ENCODE results near the gene OSGIN1. TPM values are rescaled to one million over a fixed set of nuclear protein-coding genes. Genes with fewer than 3 reads are reported as not detected.

The OSGIN1 gene
- total RNA-seq, 2 experiments from 2014 or later = 2.1 to 2.6 TPM

GRCh38 chr16:83990492-83990891 is 37.5 kb downstream of the OSGIN1 start:
- ChIA-PET POLR2A (no interaction called here), CTCF (no interaction called here)
- H3K27me3 ChIP-seq (ENCODE audit: control insufficient read depth in 1 of 2, insufficient read depth in 2 of 2, low read length in 2 of 2) = peaks cover 7 to 22% of the 10 kb centered on the region in 2 experiments
- Mint-ChIP-seq H3K4me3 (no peak overlapping the region), H3K9me3 (no peaks in the 10 kb centered on the region), H3K27me3 (peaks cover 56% of the 10 kb centered on the region), H3K27ac (no peak overlapping the region), H3K4me1 (ENCODE audit: low read depth) (no peaks in the 10 kb centered on the region), H3K36me3 (ENCODE audit: low read depth) (no peaks in the 10 kb centered on the region)
- ATAC-seq (ENCODE audit: poor library complexity) (no peak), DNase-seq (no peak)
- no peak overlapping the region for H3K27ac ChIP-seq (ENCODE audit: low read depth in 1 of 2, low read length in 2 of 2)
- no peak overlapping the region for H3K4me3 ChIP-seq (ENCODE audit: low read length)
- H3K36me3 ChIP-seq (ENCODE audit: insufficient read depth, low read length) = no peaks in the 10 kb centered on the region
- intact Hi-C loops (cut with DNase I, micrococcal nuclease) = no loop called here
- H3K4me1 ChIP-seq (ENCODE audit: insufficient read depth, low read length) = no peaks in the 10 kb centered on the region
- TF ChIP-seq, protein P1, sequence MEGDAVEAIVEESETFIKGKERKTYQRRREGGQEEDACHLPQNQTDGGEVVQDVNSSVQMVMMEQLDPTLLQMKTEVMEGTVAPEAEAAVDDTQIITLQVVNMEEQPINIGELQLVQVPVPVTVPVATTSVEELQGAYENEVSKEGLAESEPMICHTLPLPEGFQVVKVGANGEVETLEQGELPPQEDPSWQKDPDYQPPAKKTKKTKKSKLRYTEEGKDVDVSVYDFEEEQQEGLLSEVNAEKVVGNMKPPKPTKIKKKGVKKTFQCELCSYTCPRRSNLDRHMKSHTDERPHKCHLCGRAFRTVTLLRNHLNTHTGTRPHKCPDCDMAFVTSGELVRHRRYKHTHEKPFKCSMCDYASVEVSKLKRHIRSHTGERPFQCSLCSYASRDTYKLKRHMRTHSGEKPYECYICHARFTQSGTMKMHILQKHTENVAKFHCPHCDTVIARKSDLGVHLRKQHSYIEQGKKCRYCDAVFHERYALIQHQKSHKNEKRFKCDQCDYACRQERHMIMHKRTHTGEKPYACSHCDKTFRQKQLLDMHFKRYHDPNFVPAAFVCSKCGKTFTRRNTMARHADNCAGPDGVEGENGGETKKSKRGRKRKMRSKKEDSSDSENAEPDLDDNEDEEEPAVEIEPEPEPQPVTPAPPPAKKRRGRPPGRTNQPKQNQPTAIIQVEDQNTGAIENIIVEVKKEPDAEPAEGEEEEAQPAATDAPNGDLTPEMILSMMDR (IDR thresholded peaks at IDR 0.05) = no peak
- H3K9me3 ChIP-seq (ENCODE audit: control insufficient read depth in 1 of 2, insufficient read depth in 1 of 2, low read length in 2 of 2) = peaks cover 0 to 4% of the 10 kb centered on the region in 2 experiments

DNA sequence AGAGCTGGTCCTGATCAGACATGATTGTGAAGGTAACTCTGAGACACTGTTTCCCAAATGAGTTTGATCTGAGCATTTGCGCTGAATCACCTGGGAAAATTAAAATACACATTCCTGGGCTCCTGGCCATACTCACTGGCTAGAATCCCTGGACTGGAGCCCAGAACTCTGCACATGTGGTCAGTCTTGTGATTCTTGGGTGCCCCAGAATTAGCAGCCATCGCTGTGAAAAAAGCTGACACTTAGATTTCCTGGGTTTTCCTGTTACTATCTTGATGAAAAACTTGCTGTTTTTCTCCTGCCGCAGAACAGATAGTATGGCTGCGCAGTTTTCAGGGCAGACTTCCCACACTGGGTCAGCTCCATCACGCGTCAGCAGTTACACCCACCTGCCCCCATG is 39.6 kb downstream of the OSGIN1 start:
- Histone ChIP-seq H3K27ac (ENCODE audit: low read depth in 1 of 2, low read length in 2 of 2) (no peak overlapping the region), H3K27me3 (ENCODE audit: control insufficient read depth in 1 of 2, insufficient read depth in 2 of 2, low read length in 2 of 2) (peaks cover 7 to 32% of the 10 kb centered on the region in 2 experiments), H3K4me1 (ENCODE audit: insufficient read depth, low read length) (no peaks in the 10 kb centered on the region), H3K9me3 (ENCODE audit: control insufficient read depth in 1 of 2, insufficient read depth in 1 of 2, low read length in 2 of 2) (peaks cover 0 to 15% of the 10 kb centered on the region in 2 experiments), H3K36me3 (ENCODE audit: insufficient read depth, low read length) (no peaks in the 10 kb centered on the region), H3K4me3 (ENCODE audit: low read length) (no peak overlapping the region)
- intact Hi-C loops (cut with DNase I, micrococcal nuclease) = no loop called here
- Mint-ChIP-seq H3K36me3 (ENCODE audit: low read depth) (no peaks in the 10 kb centered on the region), H3K4me3 (no peak overlapping the region), H3K27me3 (peaks cover 57% of the 10 kb centered on the region), H3K4me1 (ENCODE audit: low read depth) (no peaks in the 10 kb centered on the region), H3K27ac (no peak overlapping the region), H3K9me3 (no peaks in the 10 kb centered on the region)
- TF ChIP-seq, protein P1 (IDR thresholded peaks at IDR 0.05) = no peak
- DNase-seq (no peak), ATAC-seq (ENCODE audit: poor library complexity) (no peak)
- POLR2A ChIA-PET = no interaction called here
- CTCF ChIA-PET = no interaction called here

- no peak overlapping the region for H3K4me3 Mint-ChIP-seq
- TF ChIP-seq, protein P1 (IDR thresholded peaks at IDR 0.05) = no peak
- H3K9me3 ChIP-seq (ENCODE audit: control insufficient read depth in 1 of 2, insufficient read depth in 1 of 2, low read length in 2 of 2) = peaks cover 0 to 19% of the 10 kb centered on the region in 2 experiments
- no peaks in the 10 kb centered on the region for H3K36me3 ChIP-seq (ENCODE audit: insufficient read depth, low read length)
- H3K27ac Mint-ChIP-seq = no peak overlapping the region
- no peak overlapping the region for H3K27ac ChIP-seq (ENCODE audit: low read depth in 1 of 2, low read length in 2 of 2)
- H3K4me1 ChIP-seq (ENCODE audit: insufficient read depth, low read length) = no peaks in the 10 kb centered on the region
- no peaks in the 10 kb centered on the region for H3K9me3 Mint-ChIP-seq
- ChIA-PET CTCF (no interaction called here), POLR2A (no interaction called here)
- H3K36me3 Mint-ChIP-seq (ENCODE audit: low read depth) = no peaks in the 10 kb centered on the region
- H3K27me3 Mint-ChIP-seq = peaks cover 61% of the 10 kb centered on the region
- H3K4me3 ChIP-seq (ENCODE audit: low read length) = no peak overlapping the region
- DNase-seq = peak in 2 of 14 experiments; percentile 56 to 64
- intact Hi-C loops (cut with DNase I, micrococcal nuclease) = no loop called here
- no peaks in the 10 kb centered on the region for H3K4me1 Mint-ChIP-seq (ENCODE audit: low read depth)
- peaks cover 6 to 32% of the 10 kb centered on the region in 2 experiments for H3K27me3 ChIP-seq (ENCODE audit: control insufficient read depth in 1 of 2, insufficient read depth in 2 of 2, low read length in 2 of 2)
- no peak for ATAC-seq (ENCODE audit: poor library complexity)
Measured at GRCh38 chr16:83994087-83994486, 41.0 kb downstream of the OSGIN1 start.
